ENCODE measurements around the gene CEMIP2.

The CEMIP2 gene

GRCh38 chr9:71746023-71746757 is 22.1 kb downstream of the CEMIP2 start:
- DNase-seq (ENCODE audit: low read depth in 2 of 2) = no peak

- DNase-seq (ENCODE audit: low read depth in 2 of 2) = no peak
These were observed 23.4 kb downstream of the CEMIP2 start for GRCh38 chr9:71744754-71745521.

- DNase-seq (ENCODE audit: low read depth in 2 of 2) = no peak
These were observed 24.4 kb downstream of the CEMIP2 start for GRCh38 chr9:71743882-71744281.

- DNase-seq (ENCODE audit: low read depth in 2 of 2) = no peak
These were observed 25.1 kb downstream of the CEMIP2 start for GRCh38 chr9:71743217-71743705.

GRCh38 chr9:71742703-71743102 is 25.6 kb downstream of the CEMIP2 start:
- DNase-seq (ENCODE audit: low read depth in 2 of 2) = no peak

- DNase-seq (ENCODE audit: low read depth in 2 of 2) = no peak
These were observed 26.2 kb downstream of the CEMIP2 start for GRCh38 chr9:71741926-71742648.

- DNase-seq (ENCODE audit: low read depth in 2 of 2) = no peak
These were observed 28.1 kb downstream of the CEMIP2 start for GRCh38 chr9:71740199-71740598.

GRCh38 chr9:71737455-71737854 is 30.9 kb downstream of the CEMIP2 start:
- DNase-seq (ENCODE audit: low read depth in 2 of 2) = no peak

GRCh38 chr9:71736236-71736635 is 32.1 kb downstream of the CEMIP2 start:
- no peak for DNase-seq (ENCODE audit: low read depth in 2 of 2)

- no peak for DNase-seq (ENCODE audit: low read depth in 2 of 2)
These were observed 33.4 kb downstream of the CEMIP2 start for GRCh38 chr9:71734950-71735349.

- DNase-seq (ENCODE audit: low read depth in 2 of 2) = no peak
These were observed 35.1 kb downstream of the CEMIP2 start for GRCh38 chr9:71733176-71733575.

- DNase-seq (ENCODE audit: low read depth in 2 of 2) = no peak
These were observed 38.3 kb downstream of the CEMIP2 start for GRCh38 chr9:71729816-71730526.

- no peak for DNase-seq (ENCODE audit: low read depth in 2 of 2)
These were observed 41.6 kb downstream of the CEMIP2 start for GRCh38 chr9:71726723-71727122.

- no peak for DNase-seq (ENCODE audit: low read depth in 2 of 2)
These were observed 42.5 kb downstream of the CEMIP2 start for GRCh38 chr9:71725590-71726338.

GRCh38 chr9:71721855-71722254 is 46.5 kb downstream of the CEMIP2 start:
- DNase-seq (ENCODE audit: low read depth in 2 of 2) = no peak

GRCh38 chr9:71719562-71719961 is 48.8 kb downstream of the CEMIP2 start:
- DNase-seq (ENCODE audit: low read depth in 2 of 2) = no peak

GRCh38 chr9:71719088-71719487 is 49.2 kb downstream of the CEMIP2 start:
- no peak for DNase-seq (ENCODE audit: low read depth in 2 of 2)

GRCh38 chr9:71716138-71716909 is 52.0 kb downstream of the CEMIP2 start:
- no peak for DNase-seq (ENCODE audit: low read depth in 2 of 2)

GRCh38 chr9:71710856-71711255 is 57.5 kb downstream of the CEMIP2 start:
- no peak for DNase-seq (ENCODE audit: low read depth in 2 of 2)

GRCh38 chr9:71710201-71710600 is 58.1 kb downstream of the CEMIP2 start:
- DNase-seq (ENCODE audit: low read depth in 2 of 2) = no peak
